Iris pigment epithelial cell (primary cell): ENCODE measurements around the gene GOLGA6C.

ENCODE experiments used
- DNase-seq: peaks from one replicate; pipeline ENCODE4 v3.0.0-alpha.2; 2011; ENCODE audit warnings: low read depth

GOLGA6C gene

DNA sequence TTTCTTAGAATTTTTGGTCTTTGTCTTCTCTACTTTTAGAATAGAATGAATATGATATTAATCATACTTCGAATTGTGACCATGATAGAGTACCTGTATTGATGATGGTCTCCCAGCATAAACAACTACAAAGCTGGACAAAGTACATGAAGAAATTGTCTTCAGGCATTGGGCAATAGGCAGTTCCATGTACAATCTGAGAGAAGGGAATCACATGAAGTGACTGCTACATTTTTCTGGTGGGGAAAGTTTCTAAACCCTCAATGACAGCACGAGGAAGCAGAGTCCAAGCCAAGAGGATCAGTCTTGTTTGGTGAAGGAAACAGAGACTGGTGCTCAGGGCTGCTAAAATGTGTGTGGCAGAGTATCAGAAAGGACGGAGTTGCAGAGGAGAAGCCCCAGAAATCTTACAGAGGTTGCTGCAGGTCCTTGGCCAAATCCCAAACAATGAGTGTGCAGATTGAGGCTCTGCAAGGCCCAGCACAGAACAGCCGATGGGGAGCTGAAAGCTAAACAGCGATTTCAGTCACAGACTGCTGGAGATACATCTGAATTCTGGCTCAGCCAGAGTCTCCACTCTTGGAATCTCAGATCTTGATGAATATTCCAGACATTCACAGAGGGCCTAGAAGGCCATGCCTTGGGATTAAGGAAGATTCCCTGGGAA lies 61.2 kb downstream of the GOLGA6C start:
- DNase-seq: peak; percentile 28
